SKM-1 (cell line): Measurements from ENCODE around the gene WDR59.

ENCODE experiments used
- DNase-seq: peaks from one replicate; lab custom pipeline; 2025; ENCODE audit not compliant: unreplicated experiment; lab: John Stamatoyannopoulos, UW

The WDR59 gene

GRCh38 chr16:74984194-74984528 lies 762 bp downstream of the WDR59 start:
- no peak for DNase-seq

- DNase-seq = no peak
Observed at GRCh38 chr16:74982256-74982655, 2.7 kb downstream of the WDR59 start.

GRCh38 chr16:74975591-74975990 lies 9.3 kb downstream of the WDR59 start:
- DNase-seq = no peak

GRCh38 chr16:74973304-74973703 lies 11.6 kb downstream of the WDR59 start:
- DNase-seq = no peak

- DNase-seq = no peak
Observed at GRCh38 chr16:74954763-74955162, 30.2 kb downstream of the WDR59 start.

- DNase-seq = no peak
Observed at GRCh38 chr16:74951681-74952080, 33.2 kb downstream of the WDR59 start.

GRCh38 chr16:74951206-74951605 lies 33.7 kb downstream of the WDR59 start:
- no peak for DNase-seq

- DNase-seq = no peak
Observed at GRCh38 chr16:74950511-74950910, 34.4 kb downstream of the WDR59 start.

GRCh38 chr16:74949309-74949708 lies 35.6 kb downstream of the WDR59 start:
- DNase-seq = no peak

GRCh38 chr16:74944466-74944865 lies 40.5 kb downstream of the WDR59 start:
- DNase-seq = no peak

GRCh38 chr16:74942977-74943918 lies 41.7 kb downstream of the WDR59 start:
- no peak for DNase-seq

- DNase-seq = no peak
Observed at GRCh38 chr16:74942566-74942965, 42.4 kb downstream of the WDR59 start.

- DNase-seq = no peak
Observed at GRCh38 chr16:74939688-74940087, 45.2 kb downstream of the WDR59 start.

- peak; percentile 50 for DNase-seq
Observed at GRCh38 chr16:74936902-74937560, 47.9 kb downstream of the WDR59 start.

- no peak for DNase-seq
Observed at GRCh38 chr16:74931445-74931844, 53.5 kb downstream of the WDR59 start.

- DNase-seq = no peak
Observed at GRCh38 chr16:74929636-74930035, 55.3 kb downstream of the WDR59 start.

- DNase-seq = no peak
Observed at GRCh38 chr16:74926805-74927204, 58.1 kb downstream of the WDR59 start.

GRCh38 chr16:74923766-74924460 lies 61.0 kb downstream of the WDR59 start:
- DNase-seq = no peak

- DNase-seq = no peak
Observed at GRCh38 chr16:74922150-74923138, 62.5 kb downstream of the WDR59 start.

- DNase-seq = no peak
Observed at GRCh38 chr16:74921051-74921450, 63.9 kb downstream of the WDR59 start.

GRCh38 chr16:74909665-74910064 lies 75.3 kb downstream of the WDR59 start:
- DNase-seq = no peak
